Astrocyte (in vitro differentiated cells and primary cell): ENCODE data around the gene ZKSCAN1. TPM values are rescaled to one million over a fixed set of nuclear protein-coding genes. Genes with fewer than 3 reads are reported as not detected.
A peak's percentile ranks its signal among the peaks of the same experiment; 100 is the strongest.

Experiments used
- DNase-seq: peaks from one replicate; pipeline ENCODE4 v3.0.0-alpha.2; 2010; ENCODE audit warnings: low read depth
- FAIRE-seq: peaks from 2 replicates; lab custom pipeline; 2011; peaks lifted over from hg19 to GRCh38; lab: Jason Lieb, UNC
- H2AFZ ChIP-seq: 2 replicates; pipeline ENCODE4 v1.6.0; 2012; ENCODE audit warnings: low read depth, low read length, inconsistent platforms
- H3K27ac ChIP-seq: 2 replicates; pipeline ENCODE4 v1.5.1; 2011; ENCODE audit warnings: low read depth, low read length, inconsistent platforms
- H3K27me3 ChIP-seq: 2 replicates; pipeline ENCODE4 v1.6.0; 2011; ENCODE audit warnings: low read length, inconsistent platforms; ENCODE audit not compliant: insufficient read depth
- H3K36me3 ChIP-seq: 2 replicates; pipeline ENCODE4 v1.5.1; 2011; ENCODE audit warnings: low read length, inconsistent platforms; ENCODE audit not compliant: insufficient read depth
- H3K4me1 ChIP-seq: 2 replicates; pipeline ENCODE4 v1.5.1; 2011; ENCODE audit warnings: low read length, inconsistent platforms; ENCODE audit not compliant: insufficient read depth
- H3K4me2 ChIP-seq: 2 replicates; pipeline ENCODE4 v1.6.0; 2012; ENCODE audit warnings: low read length, inconsistent platforms
- H3K4me3 ChIP-seq: 2 replicates; pipeline ENCODE4 v1.5.1; 2011; ENCODE audit warnings: low read depth, mild to moderate bottlenecking, low read length, inconsistent platforms; ENCODE audit not compliant: insufficient read depth
- H3K79me2 ChIP-seq: 2 replicates; pipeline ENCODE4 v1.6.0; 2012; ENCODE audit warnings: mild to moderate bottlenecking, low read length, inconsistent platforms; ENCODE audit not compliant: insufficient read depth
- H3K9ac ChIP-seq: 2 replicates; pipeline ENCODE4 v1.6.0; 2012; ENCODE audit warnings: mild to moderate bottlenecking, low read length, inconsistent platforms
- H3K9me3 ChIP-seq: 2 replicates; pipeline ENCODE4 v1.5.1; 2012; ENCODE audit warnings: low read depth, mild to moderate bottlenecking, low read length, inconsistent platforms; ENCODE audit not compliant: insufficient read depth
- H4K20me1 ChIP-seq: 2 replicates; pipeline ENCODE4 v1.6.0; 2012; ENCODE audit warnings: low read length, inconsistent platforms; ENCODE audit not compliant: insufficient read depth
- H3K27ac Mint-ChIP-seq: one replicate; pipeline ENCODE4 v1.8.0; 2021; ENCODE audit warnings: mild to moderate bottlenecking, mixed read lengths; ENCODE audit not compliant: unreplicated experiment
- H3K27me3 Mint-ChIP-seq: one replicate; pipeline ENCODE4 v1.8.0; 2021; ENCODE audit warnings: low read depth, mixed read lengths; ENCODE audit not compliant: unreplicated experiment
- H3K36me3 Mint-ChIP-seq: one replicate; pipeline ENCODE4 v1.8.0; 2021; ENCODE audit warnings: low read depth, mixed read lengths; ENCODE audit not compliant: unreplicated experiment
- H3K4me1 Mint-ChIP-seq: one replicate; pipeline ENCODE4 v1.8.0; 2021; ENCODE audit warnings: low read depth, mixed read lengths; ENCODE audit not compliant: unreplicated experiment
- H3K4me3 Mint-ChIP-seq: one replicate; pipeline ENCODE4 v1.8.0; 2021; ENCODE audit warnings: mild to moderate bottlenecking, moderate library complexity, mixed read lengths; ENCODE audit not compliant: unreplicated experiment
- H3K9me3 Mint-ChIP-seq: one replicate; pipeline ENCODE4 v1.8.0; 2021; ENCODE audit warnings: mild to moderate bottlenecking, mixed read lengths; ENCODE audit not compliant: unreplicated experiment
- EZH2 ChIP-seq: IDR thresholded peaks from 2 replicates; pipeline ENCODE4 v1.6.1; 2012; ENCODE audit warnings: mild to moderate bottlenecking, low read length, inconsistent platforms; ENCODE audit not compliant: insufficient read depth
- total RNA-seq: library from RNA; stranded (reverse); gene quantifications from 2 replicates; pipeline ENCODE4 v1.2.1, GENCODE V29; 2021
- TF ChIP-seq, protein P1 (sequence below): IDR thresholded peaks from 2 replicates; pipeline ENCODE4 v1.5.1; 2011; ENCODE audit warnings: low read depth, mild to moderate bottlenecking, inconsistent platforms, low read length, moderate library complexity; ENCODE audit not compliant: insufficient read depth

Gene ZKSCAN1
- total RNA-seq, 1 donor from 2014 or later = 70.8 TPM

- Histone ChIP-seq H3K4me3 (peak within 1 kb of the TSS; percentile 93), H3K27ac (peak within 1 kb of the TSS; percentile 84), H3K9ac (peak within 1 kb of the TSS; percentile 97), H2AFZ (peak within 1 kb of the TSS; percentile 89), H3K9me3 (no peaks in the 10 kb centered on the region), H3K27me3 (no peaks in the 10 kb centered on the region), H4K20me1 (peaks cover 34% of the 10 kb centered on the region), H3K4me2 (peak within 1 kb of the TSS; percentile 94), H3K4me1 (peaks cover 57% of the 10 kb centered on the region), H3K36me3 (peaks cover 37% of the 10 kb centered on the region), H3K79me2 (peaks cover 52% of the 10 kb centered on the region)
- TF ChIP-seq EZH2 = no peak
- TF ChIP-seq, protein P1, sequence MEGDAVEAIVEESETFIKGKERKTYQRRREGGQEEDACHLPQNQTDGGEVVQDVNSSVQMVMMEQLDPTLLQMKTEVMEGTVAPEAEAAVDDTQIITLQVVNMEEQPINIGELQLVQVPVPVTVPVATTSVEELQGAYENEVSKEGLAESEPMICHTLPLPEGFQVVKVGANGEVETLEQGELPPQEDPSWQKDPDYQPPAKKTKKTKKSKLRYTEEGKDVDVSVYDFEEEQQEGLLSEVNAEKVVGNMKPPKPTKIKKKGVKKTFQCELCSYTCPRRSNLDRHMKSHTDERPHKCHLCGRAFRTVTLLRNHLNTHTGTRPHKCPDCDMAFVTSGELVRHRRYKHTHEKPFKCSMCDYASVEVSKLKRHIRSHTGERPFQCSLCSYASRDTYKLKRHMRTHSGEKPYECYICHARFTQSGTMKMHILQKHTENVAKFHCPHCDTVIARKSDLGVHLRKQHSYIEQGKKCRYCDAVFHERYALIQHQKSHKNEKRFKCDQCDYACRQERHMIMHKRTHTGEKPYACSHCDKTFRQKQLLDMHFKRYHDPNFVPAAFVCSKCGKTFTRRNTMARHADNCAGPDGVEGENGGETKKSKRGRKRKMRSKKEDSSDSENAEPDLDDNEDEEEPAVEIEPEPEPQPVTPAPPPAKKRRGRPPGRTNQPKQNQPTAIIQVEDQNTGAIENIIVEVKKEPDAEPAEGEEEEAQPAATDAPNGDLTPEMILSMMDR = no peak
- Mint-ChIP-seq H3K4me3 (peak within 1 kb of the TSS; percentile 95), H3K27me3 (no peaks in the 10 kb centered on the region), H3K9me3 (no peaks in the 10 kb centered on the region), H3K36me3 (peaks cover 19% of the 10 kb centered on the region), H3K4me1 (peaks cover 11% of the 10 kb centered on the region), H3K27ac (peak within 1 kb of the TSS; percentile 84)
- no peak for FAIRE-seq
- DNase-seq = peak; percentile 58
These were observed 73.4 kb downstream of the ZKSCAN1 start, which contains the start of gene COPS6 for GRCh38 chr7:100088621-100089457. Gene COPS6 (plus strand): TSS chr7:100088969. CDS start chr7:100088991, 22 bp downstream.

DNA sequence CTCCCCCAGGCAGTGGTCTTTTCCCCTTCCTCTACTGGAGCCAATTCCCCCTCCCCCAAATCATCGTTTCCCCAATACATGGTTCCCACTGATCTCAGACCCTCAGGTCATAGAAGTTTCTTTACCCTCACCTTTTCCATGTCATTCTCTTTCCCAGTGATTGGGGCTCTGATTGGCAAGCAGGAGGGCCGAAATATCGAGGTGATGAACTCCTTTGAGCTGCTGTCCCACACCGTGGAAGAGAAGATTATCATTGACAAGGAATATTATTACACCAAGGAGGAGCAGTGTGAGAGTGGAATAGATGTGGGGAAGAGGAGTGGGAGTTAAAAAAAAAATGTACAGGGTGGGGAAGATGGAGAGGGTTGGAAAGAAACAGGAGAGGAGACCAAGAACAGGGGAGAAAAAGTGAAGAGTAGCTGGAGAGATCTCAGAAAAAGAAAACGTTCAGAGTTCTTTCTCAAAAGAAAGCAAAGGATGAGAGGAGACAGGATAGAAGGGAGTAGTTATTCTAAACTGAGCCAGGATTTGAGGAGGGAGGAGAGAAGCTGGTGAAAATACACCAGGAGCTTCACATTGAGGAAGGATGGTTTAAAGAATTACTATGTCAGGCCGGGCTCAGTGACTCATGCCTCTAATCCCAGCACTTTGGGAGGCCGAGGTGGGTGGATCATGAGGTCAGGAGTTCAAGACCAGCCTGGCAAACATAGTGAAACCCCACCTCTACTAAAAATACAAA is 74.2 kb downstream of the ZKSCAN1 start:
- H3K9me3 ChIP-seq = no peaks in the 10 kb centered on the region
- Mint-ChIP-seq H3K27ac (peak overlapping the region; percentile 84), H3K4me1 (peaks cover 11% of the 10 kb centered on the region), H3K4me3 (peak overlapping the region; percentile 95), H3K9me3 (no peaks in the 10 kb centered on the region), H3K36me3 (peaks cover 19% of the 10 kb centered on the region), H3K27me3 (no peaks in the 10 kb centered on the region)
- H3K27ac ChIP-seq = peak overlapping the region; percentile 84
- H3K4me1 ChIP-seq = peaks cover 60% of the 10 kb centered on the region
- FAIRE-seq (no peak), DNase-seq (no peak)
- peak overlapping the region; percentile 89 for H2AFZ ChIP-seq
- no peaks in the 10 kb centered on the region for H3K27me3 ChIP-seq
- H3K4me3 ChIP-seq = peak overlapping the region; percentile 93
- peaks cover 45% of the 10 kb centered on the region for H3K36me3 ChIP-seq
- peaks cover 60% of the 10 kb centered on the region for H3K79me2 ChIP-seq
- H3K4me2 ChIP-seq = peak overlapping the region; percentile 94
- H3K9ac ChIP-seq = peak overlapping the region; percentile 97
- H4K20me1 ChIP-seq = peaks cover 42% of the 10 kb centered on the region
- TF ChIP-seq EZH2 = no peak
- TF ChIP-seq, protein P1 = no peak
